Activated CD4-positive, alpha-beta T cell treated with anti-CD3 and anti-CD28 coated beads, Interleukin-2, amount 50 U/mL, for 16 hours (primary cell): ENCODE data around the gene AHCY.
"Not testable (repeated sequence)": the region's sequence is repeated elsewhere in the genome, so short reads cannot be mapped to it uniquely, and the experiment has no call there.

Source experiments
- DNase-seq: peaks from one replicate; pipeline ENCODE4 v3.0.0-alpha.2; 2020

Gene AHCY

GRCh38 chr20:34252431-34253086, 50.6 kb downstream of the AHCY start:
- not testable (repeated sequence) for DNase-seq

- no peak for DNase-seq
Observed at GRCh38 chr20:34251619-34252018, 51.5 kb downstream of the AHCY start.

GRCh38 chr20:34250005-34250404, 53.1 kb downstream of the AHCY start:
- no peak for DNase-seq

GRCh38 chr20:34249291-34249690, 53.9 kb downstream of the AHCY start:
- peak; percentile 55 for DNase-seq

- no peak for DNase-seq
Observed at GRCh38 chr20:34246126-34246626, 57.0 kb downstream of the AHCY start.

- DNase-seq: no peak
Observed at GRCh38 chr20:34243377-34243776, 59.8 kb downstream of the AHCY start.

GRCh38 chr20:34242879-34243278, 60.3 kb downstream of the AHCY start:
- no peak for DNase-seq

GRCh38 chr20:34242015-34242414, 61.1 kb downstream of the AHCY start:
- DNase-seq: not testable (repeated sequence)

GRCh38 chr20:34240693-34241615, 62.2 kb downstream of the AHCY start, which contains the start of gene ASIP:
Gene ASIP (plus strand): TSS chr20:34241423. CDS start chr20:34260375, 18,952 bp downstream.
- DNase-seq: peak; percentile 2

- no peak for DNase-seq
Observed at GRCh38 chr20:34240121-34240520, 63.0 kb downstream of the AHCY start.

- DNase-seq: no peak
Observed at GRCh38 chr20:34237942-34238341, 65.2 kb downstream of the AHCY start.

- no peak for DNase-seq
Observed at GRCh38 chr20:34235875-34236274, 67.3 kb downstream of the AHCY start.

- DNase-seq: no peak
Observed at GRCh38 chr20:34233687-34234086, 69.5 kb downstream of the AHCY start.

GRCh38 chr20:34232494-34233087, 70.6 kb downstream of the AHCY start:
- DNase-seq: no peak

GRCh38 chr20:34231634-34232033, 71.5 kb downstream of the AHCY start:
- no peak for DNase-seq
